OCI-LY7 (cell line): ENCODE data around the gene METRN.

Source experiments
- CTCF ChIP-seq: fragments of 200-600 bp; sonication (generic); conservative IDR thresholded peaks from 2 replicates; pipeline ENCODE4 v1.5.1; 2014; ENCODE audit warnings: mild to moderate bottlenecking, antibody characterized with exemption, low read length, moderate library complexity, mixed read lengths
- EZH2phosphoT487 ChIP-seq: fragments of 200-600 bp; sonication (generic); IDR thresholded peaks from 2 replicates; pipeline ENCODE4 v1.6.1; 2018; ENCODE audit warnings: low read depth, borderline replicate concordance, mild to moderate bottlenecking, mixed run types, antibody characterized with exemption, low read length, moderate library complexity, mixed read lengths

GRCh38 chr16:708959-709358 lies 6.0 kb upstream of the METRN start:
- TF ChIP-seq CTCF (no peak), EZH2phosphoT487 (no peak)
